ENCODE results near the gene EMID1.

The EMID1 gene

GRCh38 chr22:29300807-29301601 lies 95.3 kb downstream of the EMID1 start:
- no peaks in the 10 kb centered on the region for H3K4me1 ChIP-seq
- no peak overlapping the region for H3K27ac ChIP-seq
- no peak overlapping the region for H3K4me2 ChIP-seq (ENCODE audit: low read length)
- no peaks in the 10 kb centered on the region for H3K9me3 ChIP-seq (ENCODE audit: control insufficient read depth, low read length)
- H3K9ac ChIP-seq, result no peak overlapping the region
- no peak overlapping the region for H3K4me3 ChIP-seq (ENCODE audit: low read depth, low read length)
- no peaks in the 10 kb centered on the region for H3K79me2 ChIP-seq
- no peaks in the 10 kb centered on the region for H3K27me3 ChIP-seq (ENCODE audit: control insufficient read depth, insufficient read depth, low read length)
- peaks cover 4% of the 10 kb centered on the region for H3K36me3 ChIP-seq (ENCODE audit: control insufficient read depth, insufficient read depth, low read length)
- no peak for TF ChIP-seq CTCF (IDR thresholded peaks at IDR 0.05)
- H2AFZ ChIP-seq, result no peak overlapping the region

GRCh38 chr22:29301716-29302401 lies 96.2 kb downstream of the EMID1 start:
- Histone ChIP-seq H3K4me2 (ENCODE audit: low read length) (no peak overlapping the region), H3K9ac (no peak overlapping the region), H3K36me3 (ENCODE audit: control insufficient read depth, insufficient read depth, low read length) (peaks cover 4% of the 10 kb centered on the region), H3K27me3 (ENCODE audit: control insufficient read depth, insufficient read depth, low read length) (no peaks in the 10 kb centered on the region), H3K79me2 (no peaks in the 10 kb centered on the region), H3K9me3 (ENCODE audit: control insufficient read depth, low read length) (no peaks in the 10 kb centered on the region), H2AFZ (no peak overlapping the region), H3K4me1 (no peaks in the 10 kb centered on the region), H3K27ac (no peak overlapping the region), H3K4me3 (ENCODE audit: low read depth, low read length) (no peak overlapping the region)
- TF ChIP-seq CTCF (IDR thresholded peaks at IDR 0.05), result no peak

GRCh38 chr22:29302402-29302680 lies 96.6 kb downstream of the EMID1 start:
- Histone ChIP-seq H3K4me1 (no peaks in the 10 kb centered on the region), H3K27ac (peak overlapping the region; percentile 24), H3K27me3 (ENCODE audit: control insufficient read depth, insufficient read depth, low read length) (no peaks in the 10 kb centered on the region), H3K36me3 (ENCODE audit: control insufficient read depth, insufficient read depth, low read length) (peaks cover 4% of the 10 kb centered on the region), H3K4me2 (ENCODE audit: low read length) (no peak overlapping the region), H3K9ac (no peak overlapping the region), H2AFZ (no peak overlapping the region), H3K4me3 (ENCODE audit: low read depth, low read length) (no peak overlapping the region), H3K9me3 (ENCODE audit: control insufficient read depth, low read length) (no peaks in the 10 kb centered on the region), H3K79me2 (no peaks in the 10 kb centered on the region)
- no peak for TF ChIP-seq CTCF (IDR thresholded peaks at IDR 0.05)

GRCh38 chr22:29302681-29303465 lies 97.2 kb downstream of the EMID1 start:
- Histone ChIP-seq H2AFZ (no peak overlapping the region), H3K79me2 (no peaks in the 10 kb centered on the region), H3K9me3 (ENCODE audit: control insufficient read depth, low read length) (no peaks in the 10 kb centered on the region), H3K36me3 (ENCODE audit: control insufficient read depth, insufficient read depth, low read length) (peaks cover 4% of the 10 kb centered on the region), H3K9ac (no peak overlapping the region), H3K27ac (peak overlapping the region; percentile 32), H3K27me3 (ENCODE audit: control insufficient read depth, insufficient read depth, low read length) (no peaks in the 10 kb centered on the region), H3K4me1 (no peaks in the 10 kb centered on the region), H3K4me3 (ENCODE audit: low read depth, low read length) (no peak overlapping the region), H3K4me2 (ENCODE audit: low read length) (peak overlapping the region; percentile 37)
- no peak for TF ChIP-seq CTCF (IDR thresholded peaks at IDR 0.05)

All from parathyroid adenoma (tissue), 2 donors.